ENCODE data around the gene EPHB6.

Gene EPHB6

GRCh38 chr7:142865766-142866165, 10.9 kb downstream of the EPHB6 start:
- peaks cover 12% of the 10 kb centered on the region for H3K27me3 ChIP-seq (ENCODE audit: control insufficient read depth, low read length)
- H3K79me2 ChIP-seq (ENCODE audit: control insufficient read depth, low read length) = no peaks in the 10 kb centered on the region
- TF ChIP-seq EZH2phosphoT487 (IDR thresholded peaks at IDR 0.05; ENCODE audit: borderline replicate concordance, low read length) = no peak
- TF ChIP-seq CTCF (IDR thresholded peaks at IDR 0.05; ENCODE audit: low read depth, low read length, poor library complexity, severe bottlenecking) = no peak
- H3K9me3 ChIP-seq (ENCODE audit: control insufficient read depth, insufficient read depth, low read length) = no peaks in the 10 kb centered on the region
- no peaks in the 10 kb centered on the region for H3F3A ChIP-seq (ENCODE audit: control insufficient read depth, insufficient read depth)
- H3K27ac ChIP-seq (ENCODE audit: low read depth, low read length) = no peak overlapping the region
- H3K4me3 ChIP-seq (ENCODE audit: low read length) = no peak overlapping the region
- H3K4me1 ChIP-seq (ENCODE audit: control insufficient read depth, low read length) = peaks cover 9% of the 10 kb centered on the region
- no peak overlapping the region for H3K4me2 ChIP-seq (ENCODE audit: low read length)
- no peaks in the 10 kb centered on the region for H3K9me2 ChIP-seq (replicated peaks; ENCODE audit: control insufficient read depth, low read length)
- no peaks in the 10 kb centered on the region for H4K20me1 ChIP-seq (ENCODE audit: control insufficient read depth, insufficient read depth, low read depth, low read length)
- H3K36me3 ChIP-seq (ENCODE audit: control insufficient read depth, low read length) = no peaks in the 10 kb centered on the region

- H3F3A ChIP-seq (ENCODE audit: control insufficient read depth, insufficient read depth) = no peaks in the 10 kb centered on the region
- peaks cover 6% of the 10 kb centered on the region for H3K27me3 ChIP-seq (ENCODE audit: control insufficient read depth, low read length)
- TF ChIP-seq CTCF (IDR thresholded peaks at IDR 0.05; ENCODE audit: low read depth, low read length, poor library complexity, severe bottlenecking) (peak; percentile 89), EZH2phosphoT487 (IDR thresholded peaks at IDR 0.05; ENCODE audit: borderline replicate concordance, low read length) (no peak)
- no peaks in the 10 kb centered on the region for H3K79me2 ChIP-seq (ENCODE audit: control insufficient read depth, low read length)
- H3K36me3 ChIP-seq (ENCODE audit: control insufficient read depth, low read length) = no peaks in the 10 kb centered on the region
- H3K27ac ChIP-seq (ENCODE audit: low read depth, low read length) = no peak overlapping the region
- H3K4me1 ChIP-seq (ENCODE audit: control insufficient read depth, low read length) = peaks cover 9% of the 10 kb centered on the region
- H3K9me2 ChIP-seq (replicated peaks; ENCODE audit: control insufficient read depth, low read length) = no peaks in the 10 kb centered on the region
- no peaks in the 10 kb centered on the region for H4K20me1 ChIP-seq (ENCODE audit: control insufficient read depth, insufficient read depth, low read depth, low read length)
- no peak overlapping the region for H3K4me2 ChIP-seq (ENCODE audit: low read length)
- H3K9me3 ChIP-seq (ENCODE audit: control insufficient read depth, insufficient read depth, low read length) = no peaks in the 10 kb centered on the region
- H3K4me3 ChIP-seq (ENCODE audit: low read length) = no peak overlapping the region
These were observed 11.7 kb downstream of the EPHB6 start for GRCh38 chr7:142866361-142867096.

- Histone ChIP-seq H3F3A (ENCODE audit: control insufficient read depth, insufficient read depth) (no peaks in the 10 kb centered on the region), H3K9me2 (replicated peaks; ENCODE audit: control insufficient read depth, low read length) (no peaks in the 10 kb centered on the region), H3K36me3 (ENCODE audit: control insufficient read depth, low read length) (no peaks in the 10 kb centered on the region), H3K4me1 (ENCODE audit: control insufficient read depth, low read length) (peaks cover 8% of the 10 kb centered on the region), H3K9me3 (ENCODE audit: control insufficient read depth, insufficient read depth, low read length) (no peaks in the 10 kb centered on the region), H4K20me1 (ENCODE audit: control insufficient read depth, insufficient read depth, low read depth, low read length) (no peaks in the 10 kb centered on the region), H3K79me2 (ENCODE audit: control insufficient read depth, low read length) (no peaks in the 10 kb centered on the region), H3K4me3 (ENCODE audit: low read length) (no peak overlapping the region), H3K27me3 (ENCODE audit: control insufficient read depth, low read length) (peaks cover 1% of the 10 kb centered on the region; the same call in 1 of the 2 replicates), H3K4me2 (ENCODE audit: low read length) (no peak overlapping the region), H3K27ac (ENCODE audit: low read depth, low read length) (no peak overlapping the region)
- no peak for TF ChIP-seq CTCF (IDR thresholded peaks at IDR 0.05; ENCODE audit: low read depth, low read length, poor library complexity, severe bottlenecking)
- no peak for TF ChIP-seq EZH2phosphoT487 (IDR thresholded peaks at IDR 0.05; ENCODE audit: borderline replicate concordance, low read length)
These were observed 12.2 kb downstream of the EPHB6 start for GRCh38 chr7:142867097-142867378.

Data from DOHH2 (cell line).